IPS DF 19.7 (cell line): ENCODE measurements around the gene SMIM22.

Experiments used
- DNase-seq: peaks from one replicate; pipeline ENCODE4 v3.0.0-alpha.2; 2013; ENCODE audit warnings: low read depth, low spot score

The SMIM22 gene

GRCh38 chr16:4795828-4796572 is 831 bp downstream of the SMIM22 start:
- no peak for DNase-seq

GRCh38 chr16:4796982-4797804 is 2.0 kb downstream of the SMIM22 start:
- DNase-seq, result no peak

- no peak for DNase-seq
Measured at GRCh38 chr16:4797805-4798252, 2.7 kb downstream of the SMIM22 start.

- DNase-seq, result no peak
Measured at GRCh38 chr16:4798456-4798855, 3.3 kb downstream of the SMIM22 start.

GRCh38 chr16:4799171-4799855 is 4.1 kb downstream of the SMIM22 start:
- no peak for DNase-seq

GRCh38 chr16:4800290-4801041 is 5.3 kb downstream of the SMIM22 start:
- DNase-seq, result no peak

- no peak for DNase-seq
Measured at GRCh38 chr16:4801051-4801961, 6.1 kb downstream of the SMIM22 start.

GRCh38 chr16:4801962-4802658 is 6.9 kb downstream of the SMIM22 start, which contains the start of gene ROGDI:
ROGDI (minus strand) TSS chr16:4802633; CDS start chr16:4802571, 62 bp downstream.
- no peak for DNase-seq

- peak; percentile 74 for DNase-seq
Measured at GRCh38 chr16:4802659-4803287, 7.6 kb downstream of the SMIM22 start.

GRCh38 chr16:4803401-4803844 is 8.3 kb downstream of the SMIM22 start:
- DNase-seq, result no peak

- no peak for DNase-seq
Measured at GRCh38 chr16:4803898-4804762, 9.0 kb downstream of the SMIM22 start.

- DNase-seq, result no peak
Measured at GRCh38 chr16:4805231-4805630, 10.1 kb downstream of the SMIM22 start.

- DNase-seq, result no peak
Measured at GRCh38 chr16:4806280-4806679, 11.1 kb downstream of the SMIM22 start.

GRCh38 chr16:4811242-4811641 is 16.1 kb downstream of the SMIM22 start:
- no peak for DNase-seq

- no peak for DNase-seq
Measured at GRCh38 chr16:4811773-4812172, 16.6 kb downstream of the SMIM22 start.

- DNase-seq, result no peak
Measured at GRCh38 chr16:4813251-4814003, 18.3 kb downstream of the SMIM22 start.

- no peak for DNase-seq
Measured at GRCh38 chr16:4814046-4814445, 18.9 kb downstream of the SMIM22 start.
